Left ventricle myocardium inferior (tissue), 1 donor: ENCODE results near the gene IPCEF1. TPM values are rescaled to one million over a fixed set of nuclear protein-coding genes. Genes with fewer than 3 reads are reported as not detected.
"Not testable (repeated sequence)": the region's sequence is repeated elsewhere in the genome, so short reads cannot be mapped to it uniquely, and the experiment has no call there.

Experiments used
- DNase-seq: peaks from one replicate; pipeline ENCODE4 v3.0.0-alpha.2; 2020
- H3K27ac ChIP-seq: fragments of 200-600 bp; replicated peaks from 2 replicates; pipeline ENCODE4 v1.8.0; 2021
- H3K27me3 ChIP-seq: fragments of 200-600 bp; 2 replicates; pipeline ENCODE4 v1.8.0; 2021; ENCODE audit warnings: low read depth
- H3K36me3 ChIP-seq: fragments of 200-600 bp; 2 replicates; pipeline ENCODE4 v1.8.0; 2021
- H3K4me1 ChIP-seq: fragments of 200-600 bp; 2 replicates; pipeline ENCODE4 v1.8.0; 2021
- H3K4me3 ChIP-seq: fragments of 200-600 bp; 2 replicates; pipeline ENCODE4 v1.8.0; 2021; ENCODE audit warnings: mild to moderate bottlenecking, moderate library complexity
- H3K9me3 ChIP-seq: fragments of 200-600 bp; replicated peaks from 2 replicates; pipeline ENCODE4 v1.8.0; 2021
- CTCF ChIP-seq: fragments of 200-600 bp; IDR thresholded peaks from 2 replicates; pipeline ENCODE4 v1.8.0; 2021; ENCODE audit warnings: antibody characterized with exemption, mild to moderate bottlenecking, borderline replicate concordance
- intact Hi-C: fragments of 100-400 bp; cut with micrococcal nuclease; formaldehyde crosslinking; loops from one replicate; pipeline ENCODE4 v1.11.0; 2022
- total RNA-seq: library from RNA; stranded (reverse); fragmentation: NEBNext Ultra II Directional; extraction: Animal tissue kit (Norgen Biotek cat#: 25700); gene quantifications from one replicate; pipeline ENCODE4 v1.2.1, GENCODE V29; 2021
- donor health status: DM: no; HTN: yes; CAD: no; lungs with severe emphysema.

Gene IPCEF1
- total RNA-seq, 1 donor from 2014 or later = 1.7 TPM

GRCh38 chr6:154206141-154206540 is 150.5 kb downstream of the IPCEF1 start:
- DNase-seq = no peak
- Histone ChIP-seq H3K27ac (no peak overlapping the region), H3K4me1 (no peaks in the 10 kb centered on the region), H3K36me3 (no peaks in the 10 kb centered on the region), H3K4me3 (no peak overlapping the region), H3K27me3 (no peaks in the 10 kb centered on the region), H3K9me3 (no peaks in the 10 kb centered on the region)
- intact Hi-C loops = no loop called here
- TF ChIP-seq CTCF = no peak

GRCh38 chr6:154202958-154203357 is 153.6 kb downstream of the IPCEF1 start:
- Histone ChIP-seq H3K4me3 (no peak overlapping the region), H3K4me1 (no peaks in the 10 kb centered on the region), H3K27ac (no peak overlapping the region), H3K27me3 (no peaks in the 10 kb centered on the region), H3K9me3 (no peaks in the 10 kb centered on the region), H3K36me3 (no peaks in the 10 kb centered on the region)
- DNase-seq = no peak
- intact Hi-C loops = no loop called here
- no peak for TF ChIP-seq CTCF

GRCh38 chr6:154202339-154202738 is 154.3 kb downstream of the IPCEF1 start:
- intact Hi-C loops = no loop called here
- TF ChIP-seq CTCF = no peak

GRCh38 chr6:154201688-154202087 is 154.9 kb downstream of the IPCEF1 start:
- H3K27me3 ChIP-seq, intact Hi-C loops, H3K9me3 ChIP-seq, H3K4me3 ChIP-seq, H3K36me3 ChIP-seq, DNase-seq, H3K4me1 ChIP-seq, H3K27ac ChIP-seq: not testable (repeated sequence)

More at GRCh38 chr6:154202339-154202738, 154.3 kb downstream of the IPCEF1 start:
- no peaks in the 10 kb centered on the region for H3K27me3 ChIP-seq
- no peak for DNase-seq
- no peaks in the 10 kb centered on the region for H3K9me3 ChIP-seq
- no peaks in the 10 kb centered on the region for H3K4me1 ChIP-seq
- no peak overlapping the region for H3K4me3 ChIP-seq
- no peaks in the 10 kb centered on the region for H3K36me3 ChIP-seq
- H3K27ac ChIP-seq = no peak overlapping the region

- Histone ChIP-seq H3K27ac (no peak overlapping the region), H3K4me3 (no peak overlapping the region), H3K9me3 (no peaks in the 10 kb centered on the region), H3K4me1 (no peaks in the 10 kb centered on the region), H3K36me3 (no peaks in the 10 kb centered on the region), H3K27me3 (no peaks in the 10 kb centered on the region)
- no peak for TF ChIP-seq CTCF
- no peak for DNase-seq
- intact Hi-C loops = no loop called here
Measured at GRCh38 chr6:154197196-154197860, 159.3 kb downstream of the IPCEF1 start.

GRCh38 chr6:154196333-154196885 is 160.2 kb downstream of the IPCEF1 start:
- Histone ChIP-seq H3K9me3 (no peaks in the 10 kb centered on the region), H3K4me3 (no peak overlapping the region), H3K4me1 (no peaks in the 10 kb centered on the region), H3K27ac (no peak overlapping the region), H3K27me3 (no peaks in the 10 kb centered on the region), H3K36me3 (no peaks in the 10 kb centered on the region)
- no peak for DNase-seq
- intact Hi-C loops = no loop called here
- TF ChIP-seq CTCF = no peak
